Heart right ventricle (tissue), 16 donors: ENCODE results near the gene BICDL1. TPM values are rescaled to one million over a fixed set of nuclear protein-coding genes. Genes with fewer than 3 reads are reported as not detected.
A peak's percentile ranks its signal among the peaks of the same experiment; 100 is the strongest.

Experiments used
- ATAC-seq, 8 donors: fragments of 200-7000 bp; cut with Tn5 transposase; one replicate each; pipeline ENCODE4 v1.9.1; 2020; ENCODE audit warnings: mild to moderate bottlenecking in 8 of 8, moderate library complexity in 8 of 8, moderate number of reproducible peaks in 1 of 8
- DNase-seq, 2 donors: peaks; one replicate each; pipeline ENCODE4 v3.0.0-alpha.2; 2020
- H3K27ac ChIP-seq, 10 donors: fragments of 200-600 bp; sonication (generic) in 2 of 10; one replicate each; pipeline versions ENCODE4 v1.5.0 to v1.8.0; 2020 to 2022; ENCODE audit warnings: mild to moderate bottlenecking in 3 of 10
- H3K27me3 ChIP-seq, 7 donors: fragments of 200-600 bp; one replicate each; pipeline ENCODE4 v1.8.0; 2021 to 2022; ENCODE audit warnings: mild to moderate bottlenecking in 2 of 7
- H3K36me3 ChIP-seq, 9 donors: fragments of 200-600 bp; sonication (generic) in 1 of 9; one replicate each; pipeline versions ENCODE4 v1.5.0 to v1.8.0; 2020 to 2022; ENCODE audit warnings: mild to moderate bottlenecking in 2 of 9
- H3K4me1 ChIP-seq, 9 donors: fragments of 200-600 bp; sonication (generic) in 1 of 9; one replicate each; pipeline versions ENCODE4 v1.5.0 to v1.8.0; 2020 to 2022; ENCODE audit warnings: mild to moderate bottlenecking in 4 of 9
- H3K4me3 ChIP-seq, 10 donors: fragments of 200-600 bp; sonication (generic) in 2 of 10; one replicate each; pipeline versions ENCODE4 v1.5.0 to v1.8.0; 2020 to 2022; ENCODE audit warnings: mild to moderate bottlenecking in 7 of 10, moderate library complexity in 2 of 10
- H3K9me3 ChIP-seq, 11 donors: fragments of 200-600 bp in 10 of 11; sonication (generic) in 2 of 11; one replicate each; pipeline versions ENCODE4 v1.5.0 to v1.8.0; 2013 to 2022; ENCODE audit warnings: mild to moderate bottlenecking in 2 of 11, control low read depth in 1 of 11, moderate library complexity in 1 of 11
- WGBS, 2 donors: extraction: QIAGEN DNeasy Blood & Tissue Kit; methylation state at CpG; one replicate each; pipeline ENCODE4 v1.1.7; 2013; ENCODE audit warnings: inconsistent platforms in 1 of 2; 5-methylcytosine and 5-hydroxymethylcytosine counted together
- intact Hi-C, 10 donors: fragments of 100-400 bp; cut with DNase I; formaldehyde crosslinking; loops; one replicate each; pipeline versions ENCODE4 v1.11.1 to v1.14.2; 2022
- polyA plus RNA-seq, 2 donors: library from polyadenylated mRNA; stranded (reverse); fragments of 200-250 nt; gene quantifications; one replicate each; pipeline ENCODE4 v1.2.3, GENCODE V29; 2013
- total RNA-seq, 10 donors: library from RNA; stranded (reverse); fragmentation: NEBNext Ultra II Directional in 3 of 10; extraction: Animal tissue kit (Norgen Biotek cat#: 25700) in 3 of 10; gene quantifications; one replicate each; pipeline versions ENCODE4 v1.2.1 to v1.2.4, GENCODE V29; 2021 to 2023
- TF ChIP-seq, protein P1 (sequence below), 9 donors: fragments of 200-600 bp; sonication (generic) in 2 of 9; IDR thresholded peaks; one replicate each; pipeline versions ENCODE4 v1.5.0 to v1.8.0; 2021 to 2022; ENCODE audit warnings: antibody characterized with exemption in 9 of 9, mild to moderate bottlenecking in 5 of 9, moderate library complexity in 1 of 9
- donor health status: Arrhythmogenic right ventricular cardiomyopathy.
- donor health status: ischemic (EF 13 %, LVEDD 7.1; RV severe dilation, severe dysfunction).
- donor health status: healthy with polysubstance abuse.
- donor health status: DM: no; HTN: yes; CAD: no.
- donor health status: DM: no; HTN: no; CAD: no.
- donor health status: ischemic (EF 25% LVEDD 6.9; RV normal size, moderate dysfunction).
- donor health status: ischemic (EF 25% LVEDD 5.7; RV mildly dilated, moderate dysfunction).
- donor health status: healthy.
- donor health status: DM: yes; HTN: yes; CAD: no.
- donor health status: Ischemic cardiomyopathy.
- donor health status: ischemic (EF 35%, LVEDD 5.7; RV mildly dilated, moderate dysfunction).
- donor health status: nonischemic (EF 11% LVEDD 7.7; RV severe dilation, severe dysfunction).
- donor health status: DM: yes; HTN: yes; CAD: no.
- donor health status: PGD.
- donor health status: ischemic (EF 29% LVEDD 5.4; RV normal size, mild dysfunction).
- donor health status: nonischemic (EF 23%, LVEDD 6.1; RV moderate dilation, normal function).

The BICDL1 gene
- total and polyA plus RNA-seq, 12 donors: 0.10 to 1.5 (median 0.34) TPM; not detected in 2

DNA sequence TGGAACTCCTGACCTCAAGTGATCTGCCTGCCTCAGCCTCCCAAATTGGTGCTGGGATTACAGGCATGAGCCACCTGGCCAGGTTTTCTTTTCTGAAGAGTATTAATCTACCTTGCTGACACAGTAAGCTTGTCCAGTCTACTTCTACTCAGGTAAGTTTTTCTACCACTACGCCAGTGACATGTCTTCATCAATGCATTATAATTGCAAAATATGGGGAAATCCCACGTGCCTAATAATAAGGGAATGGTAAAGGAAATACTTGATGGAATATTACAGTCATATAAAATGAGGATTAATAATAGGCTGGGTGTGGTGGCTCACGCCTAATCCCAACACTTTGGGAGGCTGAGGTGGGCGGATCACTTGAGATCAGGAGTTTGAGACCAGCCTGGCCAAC is 65.3 kb downstream of the BICDL1 start:
- Histone ChIP-seq H3K4me3 (no peak overlapping the region), H3K9me3 (peaks cover 0 to 6% (median 0%) of the 10 kb centered on the region in 11 donors), H3K36me3 (no peaks in the 10 kb centered on the region), H3K27ac (no peak overlapping the region), H3K4me1 (no peaks in the 10 kb centered on the region), H3K27me3 (peaks cover 0 to 5% (median 0%) of the 10 kb centered on the region in 7 donors)
- TF ChIP-seq, protein P1, sequence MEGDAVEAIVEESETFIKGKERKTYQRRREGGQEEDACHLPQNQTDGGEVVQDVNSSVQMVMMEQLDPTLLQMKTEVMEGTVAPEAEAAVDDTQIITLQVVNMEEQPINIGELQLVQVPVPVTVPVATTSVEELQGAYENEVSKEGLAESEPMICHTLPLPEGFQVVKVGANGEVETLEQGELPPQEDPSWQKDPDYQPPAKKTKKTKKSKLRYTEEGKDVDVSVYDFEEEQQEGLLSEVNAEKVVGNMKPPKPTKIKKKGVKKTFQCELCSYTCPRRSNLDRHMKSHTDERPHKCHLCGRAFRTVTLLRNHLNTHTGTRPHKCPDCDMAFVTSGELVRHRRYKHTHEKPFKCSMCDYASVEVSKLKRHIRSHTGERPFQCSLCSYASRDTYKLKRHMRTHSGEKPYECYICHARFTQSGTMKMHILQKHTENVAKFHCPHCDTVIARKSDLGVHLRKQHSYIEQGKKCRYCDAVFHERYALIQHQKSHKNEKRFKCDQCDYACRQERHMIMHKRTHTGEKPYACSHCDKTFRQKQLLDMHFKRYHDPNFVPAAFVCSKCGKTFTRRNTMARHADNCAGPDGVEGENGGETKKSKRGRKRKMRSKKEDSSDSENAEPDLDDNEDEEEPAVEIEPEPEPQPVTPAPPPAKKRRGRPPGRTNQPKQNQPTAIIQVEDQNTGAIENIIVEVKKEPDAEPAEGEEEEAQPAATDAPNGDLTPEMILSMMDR (IDR thresholded peaks at IDR 0.05): no peak
- DNase-seq: no peak
- ATAC-seq: no peak
- WGBS, 2 donors: 87 to 88% methylated on average over 4 of the region's 4 CpGs
- intact Hi-C loops: no loop called here

DNA sequence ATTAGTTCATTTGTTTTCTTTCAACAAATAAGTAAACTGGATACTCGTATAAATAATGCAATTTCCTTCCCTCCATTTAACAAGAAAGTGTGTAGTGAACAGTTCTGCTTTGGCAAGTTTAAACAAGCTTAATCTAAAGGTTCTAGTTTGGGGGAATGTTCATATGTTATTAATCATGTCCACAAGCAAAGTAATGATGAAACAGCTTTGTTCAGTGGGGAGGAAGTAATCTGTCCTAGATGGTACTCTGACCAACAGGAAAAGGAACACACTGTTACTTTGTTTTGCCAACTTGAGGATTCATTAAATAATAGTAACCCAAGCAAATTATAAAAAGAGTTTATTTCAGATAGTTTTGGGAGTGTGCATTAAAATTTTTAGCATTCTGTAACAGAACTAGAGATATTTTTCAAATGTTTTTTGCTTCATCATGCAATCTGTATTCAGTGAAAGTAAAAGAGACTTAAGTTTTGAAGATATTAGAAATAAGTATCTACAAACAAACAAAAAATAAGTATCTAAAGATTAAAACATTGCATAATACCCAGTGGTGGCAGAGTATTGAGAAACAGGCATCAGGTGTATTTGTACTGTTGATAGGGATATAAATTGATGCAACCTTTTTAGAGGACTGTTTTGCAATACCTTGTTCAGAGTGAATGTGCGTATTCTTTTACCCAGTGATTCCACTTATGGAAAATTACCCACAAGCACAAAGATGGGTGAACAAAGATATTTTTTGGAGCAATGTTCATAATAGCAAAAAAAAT is 66.4 kb downstream of the BICDL1 start:
- no peaks in the 10 kb centered on the region for H3K36me3 ChIP-seq
- peaks cover 0 to 12% (median 6%) of the 10 kb centered on the region in 7 donors for H3K27me3 ChIP-seq
- no peak overlapping the region for H3K4me3 ChIP-seq
- H3K4me1 ChIP-seq: no peaks in the 10 kb centered on the region
- intact Hi-C loops: no loop called here
- no peak for ATAC-seq
- no peak for DNase-seq
- no peak overlapping the region for H3K27ac ChIP-seq
- TF ChIP-seq, protein P1 (IDR thresholded peaks at IDR 0.05): no peak
- 77 to 84% methylated on average over 2 of the region's 2 CpGs for WGBS, 2 donors
- peaks cover 0 to 6% (median 0%) of the 10 kb centered on the region in 11 donors for H3K9me3 ChIP-seq

DNA sequence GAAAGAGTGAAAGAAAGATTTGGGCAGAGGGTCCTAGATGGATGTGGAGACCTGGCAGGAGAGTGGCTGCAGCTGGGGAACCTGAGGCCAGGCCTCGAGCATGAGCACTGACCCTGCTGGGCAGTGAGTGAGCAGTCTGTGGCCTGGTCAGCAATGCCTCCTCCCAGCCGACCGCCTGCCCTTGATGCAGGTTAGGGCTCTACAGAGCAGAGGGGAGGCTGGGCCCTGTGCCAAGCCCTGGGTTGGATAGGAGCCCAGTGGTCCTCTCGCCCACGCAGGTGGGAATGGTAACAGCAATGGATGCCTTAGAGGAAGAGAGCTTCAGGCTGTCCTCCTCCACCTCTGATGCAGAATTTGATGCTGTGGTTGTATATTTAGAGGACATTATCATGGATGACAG is 67.7 kb downstream of the BICDL1 start:
- peak in 1 of 8 donors; percentile 47 for ATAC-seq
- Histone ChIP-seq H3K9me3 (peaks cover 0 to under 1% (median 0%) of the 10 kb centered on the region in 11 donors), H3K27me3 (peaks cover 0 to 19% (median 6%) of the 10 kb centered on the region in 7 donors), H3K4me1 (no peaks in the 10 kb centered on the region), H3K4me3 (no peak overlapping the region), H3K27ac (no peak overlapping the region), H3K36me3 (no peaks in the 10 kb centered on the region)
- intact Hi-C loops: no loop called here
- 47 to 53% methylated on average over 5 of the region's 5 CpGs for WGBS, 2 donors
- TF ChIP-seq, protein P1 (IDR thresholded peaks at IDR 0.05): no peak
- DNase-seq: no peak

DNA sequence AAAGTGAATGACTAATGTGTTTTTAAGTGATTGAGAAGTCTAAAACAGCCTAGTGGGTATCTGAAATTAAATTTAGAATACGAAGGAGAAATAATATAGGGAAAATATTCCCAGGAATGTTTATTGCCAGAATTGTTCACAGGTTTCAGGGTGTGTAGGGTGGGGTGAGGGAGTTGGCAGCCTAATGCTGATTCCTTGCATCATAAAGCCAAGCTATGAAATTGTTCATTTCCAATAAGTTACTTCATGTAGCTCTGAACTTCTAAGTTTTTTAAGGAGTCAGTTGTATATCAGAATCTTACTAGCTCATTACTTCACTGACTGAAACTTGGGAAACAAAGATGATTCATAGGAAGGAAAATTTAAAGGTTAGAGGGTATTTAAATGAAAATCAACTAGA is 71.2 kb downstream of the BICDL1 start:
- no peak for ATAC-seq
- peaks cover 0 to 37% (median 16%) of the 10 kb centered on the region in 7 donors for H3K27me3 ChIP-seq

More for the DNA sequence above, 71.2 kb downstream of the BICDL1 start:
- H3K27ac ChIP-seq: no peak overlapping the region
- peaks cover 0 to 12% (median 0%) of the 10 kb centered on the region in 9 donors for H3K4me1 ChIP-seq
- intact Hi-C loops: no loop called here
- TF ChIP-seq, protein P1 (IDR thresholded peaks at IDR 0.05): no peak
- H3K4me3 ChIP-seq: no peak overlapping the region
- DNase-seq: no peak
- no peaks in the 10 kb centered on the region for H3K9me3 ChIP-seq
- no peaks in the 10 kb centered on the region for H3K36me3 ChIP-seq
- WGBS, 2 donors: 92 to 95% methylated on average over 1 of the region's 1 CpG
